Measurements from ENCODE around the gene PELI2. TPM values are rescaled to one million over a fixed set of nuclear protein-coding genes. Genes with fewer than 3 reads are reported as not detected.

PELI2 gene
- total RNA-seq, 2 donors from 2014 or later: 22.2 to 28.3 TPM

DNA sequence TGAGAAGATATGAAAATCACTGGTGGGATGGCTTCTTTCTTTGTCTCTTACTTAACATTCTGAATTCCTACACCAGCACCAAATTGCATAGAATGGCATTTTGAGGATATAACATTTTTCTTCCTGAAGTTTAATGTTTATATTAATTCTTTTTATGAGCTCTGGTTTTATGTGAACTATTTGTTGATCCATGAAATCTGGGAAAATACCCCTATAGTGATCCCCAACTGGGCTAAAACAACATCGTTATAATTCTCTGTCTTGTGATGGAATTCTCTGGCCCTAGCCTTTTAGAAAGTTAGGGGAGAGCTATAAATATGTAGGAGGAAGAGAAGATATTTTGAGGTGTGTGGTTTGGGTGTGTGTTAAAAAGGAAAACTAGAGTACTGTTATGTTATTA lies 29.2 kb downstream of the PELI2 start:
- no peak for TF ChIP-seq CTCF (IDR thresholded peaks at IDR 0.05)
- ATAC-seq (ENCODE audit: insufficient number of reproducible peaks, low FRiP score, low read depth) (no peak), DNase-seq (ENCODE audit: low spot score) (no peak)
- Histone ChIP-seq H3K36me3 (no peaks in the 10 kb centered on the region), H3K9me3 (no peaks in the 10 kb centered on the region), H3K4me3 (no peak overlapping the region), H3K27me3 (replicated peaks; ENCODE audit: insufficient read depth) (no peaks in the 10 kb centered on the region), H3K27ac (no peak overlapping the region), H3K4me1 (ENCODE audit: control insufficient read depth in 1 of 2, low read depth in 2 of 2) (peaks cover 9 to 50% of the 10 kb centered on the region in 2 donors)

DNA sequence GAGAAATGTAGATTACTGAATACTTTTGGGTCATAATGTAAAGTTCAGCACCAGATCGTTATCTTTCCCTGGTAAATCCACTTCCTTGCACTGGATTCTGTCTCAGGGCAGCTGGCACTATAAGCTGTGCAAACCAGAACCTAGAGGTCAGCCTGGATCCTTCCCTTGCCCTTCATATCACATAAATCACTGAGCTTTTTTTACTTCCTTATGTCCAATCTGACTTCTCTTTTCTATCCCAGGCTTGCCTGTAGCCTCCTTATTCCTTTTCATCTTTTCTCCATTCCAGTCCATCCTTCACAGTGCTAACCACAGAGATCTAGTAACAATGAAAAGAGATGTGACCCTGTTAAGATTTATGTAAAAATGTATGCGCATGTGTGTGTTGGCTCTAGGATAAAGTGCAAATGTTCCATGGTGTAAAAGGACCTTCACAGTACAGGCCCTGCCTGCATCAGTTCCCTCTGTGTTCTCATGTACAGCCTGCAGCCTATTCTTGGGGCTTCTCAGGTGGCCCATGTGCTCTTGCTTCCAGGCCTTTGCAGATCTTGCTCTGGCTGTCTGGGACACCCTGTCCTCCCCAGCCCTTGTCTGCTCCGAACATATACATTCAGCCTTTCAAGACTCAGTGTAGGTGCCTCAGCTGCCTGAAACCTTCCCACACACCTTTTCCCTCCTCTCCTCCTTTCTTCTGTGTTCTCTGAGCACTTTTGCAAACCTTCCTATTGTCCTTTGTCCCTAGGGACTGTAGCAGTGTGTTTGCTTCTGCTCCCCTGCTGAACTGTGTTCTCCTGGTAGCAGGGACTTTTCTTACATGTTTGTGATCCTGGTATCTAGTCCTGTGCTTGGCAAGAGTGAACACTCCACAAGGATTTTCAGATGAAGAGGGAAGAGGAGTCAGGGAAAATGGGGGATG lies 30.0 kb downstream of the PELI2 start:
- Histone ChIP-seq H3K4me1 (ENCODE audit: control insufficient read depth in 1 of 2, low read depth in 2 of 2) (peaks cover 9 to 50% of the 10 kb centered on the region in 2 donors), H3K27ac (no peak overlapping the region)
- ATAC-seq (ENCODE audit: insufficient number of reproducible peaks, low FRiP score, low read depth): no peak

DNA sequence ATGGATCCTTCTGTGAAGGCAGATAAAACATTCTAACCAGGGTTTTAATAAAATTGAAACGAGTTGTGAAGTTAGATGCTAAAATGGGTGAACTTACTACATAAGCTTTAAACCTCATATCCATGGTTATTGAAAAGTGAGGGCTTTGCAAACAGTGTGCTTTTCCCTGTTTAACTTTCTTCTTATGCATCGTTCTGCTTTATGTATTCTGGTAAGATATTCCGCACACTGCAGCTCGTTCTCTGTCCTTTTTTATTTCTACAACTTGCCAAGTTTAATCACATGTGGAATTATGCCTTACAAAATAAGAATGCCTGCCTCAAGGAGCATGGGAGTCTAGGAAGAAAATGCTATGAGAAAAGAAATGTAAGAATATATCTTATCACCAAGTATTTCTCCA lies 30.9 kb downstream of the PELI2 start:
- no peak overlapping the region for H3K4me3 ChIP-seq
- no peak overlapping the region for H3K27ac ChIP-seq
- H3K9me3 ChIP-seq: no peaks in the 10 kb centered on the region
- ATAC-seq (ENCODE audit: insufficient number of reproducible peaks, low FRiP score, low read depth) (no peak), DNase-seq (ENCODE audit: low spot score) (no peak)
- no peak for TF ChIP-seq CTCF (IDR thresholded peaks at IDR 0.05)
- no peaks in the 10 kb centered on the region for H3K36me3 ChIP-seq
- H3K27me3 ChIP-seq (replicated peaks; ENCODE audit: insufficient read depth): no peaks in the 10 kb centered on the region
- peaks cover 9 to 50% of the 10 kb centered on the region in 2 donors for H3K4me1 ChIP-seq (ENCODE audit: control insufficient read depth in 1 of 2, low read depth in 2 of 2)

More for the DNA sequence above, 30.0 kb downstream of the PELI2 start:
- no peak for DNase-seq (ENCODE audit: low spot score)
- H3K36me3 ChIP-seq: no peaks in the 10 kb centered on the region
- no peaks in the 10 kb centered on the region for H3K9me3 ChIP-seq
- no peak for TF ChIP-seq CTCF (IDR thresholded peaks at IDR 0.05)
- H3K4me3 ChIP-seq: no peak overlapping the region
- H3K27me3 ChIP-seq (replicated peaks; ENCODE audit: insufficient read depth): no peaks in the 10 kb centered on the region

GRCh38 chr14:56149995-56150394 lies 31.8 kb downstream of the PELI2 start:
- no peak for TF ChIP-seq CTCF (IDR thresholded peaks at IDR 0.05)
- Histone ChIP-seq H3K4me3 (no peak overlapping the region), H3K36me3 (no peaks in the 10 kb centered on the region), H3K9me3 (no peaks in the 10 kb centered on the region), H3K27ac (no peak overlapping the region), H3K4me1 (ENCODE audit: control insufficient read depth in 1 of 2, low read depth in 2 of 2) (peaks cover 9 to 50% of the 10 kb centered on the region in 2 donors), H3K27me3 (replicated peaks; ENCODE audit: insufficient read depth) (no peaks in the 10 kb centered on the region)
- ATAC-seq (ENCODE audit: insufficient number of reproducible peaks, low FRiP score, low read depth) (no peak), DNase-seq (ENCODE audit: low spot score) (no peak)

DNA sequence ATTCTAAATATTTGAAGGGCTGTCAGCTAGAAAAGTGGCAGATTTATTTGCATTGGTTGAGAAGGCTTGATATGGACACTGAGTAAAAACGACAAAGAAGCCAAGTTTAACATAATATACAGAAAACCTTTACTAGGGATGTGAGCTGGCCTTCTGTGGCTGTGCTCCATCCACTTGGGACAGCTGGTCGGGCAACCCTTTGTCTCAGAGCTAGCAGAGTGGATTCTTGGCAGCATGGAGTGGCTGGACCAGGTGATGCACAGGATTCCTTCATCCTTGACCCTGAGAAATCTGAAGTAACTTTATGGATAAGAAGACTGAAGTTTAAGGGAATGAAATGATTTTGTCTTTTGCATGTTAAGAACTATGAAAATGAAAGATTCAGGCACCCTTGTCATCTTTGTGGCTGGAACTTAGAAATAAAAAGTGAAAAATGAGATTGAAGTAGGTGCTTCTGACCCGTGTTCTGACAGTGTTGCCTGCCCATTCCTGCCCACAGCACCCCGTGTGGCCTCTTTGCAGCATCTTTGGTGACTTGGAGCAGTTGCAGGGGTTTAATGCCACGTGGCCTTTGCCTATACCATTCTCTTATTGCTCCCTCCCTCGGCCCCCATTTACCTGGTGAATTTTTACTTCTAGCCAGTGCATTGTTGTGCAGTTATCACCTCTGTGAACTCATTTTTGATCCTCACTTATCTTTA lies 32.6 kb downstream of the PELI2 start:
- Histone ChIP-seq H3K9me3 (no peaks in the 10 kb centered on the region), H3K27me3 (replicated peaks; ENCODE audit: insufficient read depth) (no peaks in the 10 kb centered on the region), H3K27ac (no peak overlapping the region), H3K36me3 (no peaks in the 10 kb centered on the region), H3K4me3 (no peak overlapping the region), H3K4me1 (ENCODE audit: control insufficient read depth in 1 of 2, low read depth in 2 of 2) (peaks cover 6 to 42% of the 10 kb centered on the region in 2 donors)
- DNase-seq (ENCODE audit: low spot score) (no peak), ATAC-seq (ENCODE audit: insufficient number of reproducible peaks, low FRiP score, low read depth) (no peak)
- no peak for TF ChIP-seq CTCF (IDR thresholded peaks at IDR 0.05)

Measured in thoracic aorta (tissue), 2 donors.